ENCODE data around the gene RHBDD1.

The RHBDD1 gene

DNA sequence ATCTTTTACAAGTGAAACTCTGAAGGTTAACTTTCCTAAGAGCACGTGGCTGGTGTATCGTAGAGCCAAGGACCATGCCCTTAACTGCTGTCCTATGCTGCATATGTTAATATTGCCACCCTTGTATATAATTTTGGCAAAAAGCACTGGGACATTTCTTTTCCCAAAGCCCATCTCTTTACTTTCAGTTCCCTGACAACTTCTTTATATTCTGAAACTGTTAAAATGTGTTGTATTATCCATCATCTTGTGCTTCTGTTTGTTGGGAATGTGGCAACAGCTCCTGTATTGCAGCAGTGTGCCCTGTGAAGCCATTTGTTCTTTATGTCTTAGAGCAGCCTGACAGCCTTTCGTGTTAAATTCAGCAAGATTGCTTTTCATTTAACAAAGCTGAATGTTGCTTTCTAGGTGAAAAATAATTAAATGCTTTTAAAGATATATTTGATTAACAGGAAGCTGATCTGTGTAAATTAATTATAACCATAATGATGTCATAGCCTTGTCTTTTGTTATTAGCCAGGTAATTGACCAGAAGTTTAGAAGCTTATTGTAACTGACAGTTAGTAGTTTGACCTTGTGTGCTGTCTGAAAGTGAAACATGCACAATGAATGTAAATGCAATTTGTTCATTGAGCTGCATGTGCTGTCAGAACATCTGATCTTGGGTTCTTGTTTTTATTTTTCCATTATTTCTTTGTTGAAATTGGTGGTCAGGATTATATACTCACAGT lies 9.7 kb downstream of the RHBDD1 start:
- DNase-seq (ENCODE audit: low spot score) = no peak

DNA sequence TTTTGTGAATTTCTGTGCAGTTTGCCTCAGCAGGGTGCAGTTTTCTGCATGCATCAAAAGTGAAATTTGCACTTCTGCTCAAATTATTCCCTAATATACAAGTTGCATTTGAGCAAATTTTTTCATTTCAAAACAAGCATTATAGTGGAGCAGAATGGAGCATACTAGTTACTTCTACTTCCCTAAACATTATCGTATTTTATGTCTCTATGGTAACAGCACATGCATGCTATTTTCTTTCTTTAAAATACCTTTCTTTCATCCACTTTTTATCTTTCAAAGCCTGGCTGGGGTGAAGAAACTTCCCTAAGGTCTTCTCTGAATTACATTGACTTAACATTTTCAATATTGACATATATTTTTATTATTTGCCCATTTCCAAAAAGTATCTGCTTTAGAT lies 11.2 kb downstream of the RHBDD1 start:
- no peak for DNase-seq (ENCODE audit: low spot score)

DNA sequence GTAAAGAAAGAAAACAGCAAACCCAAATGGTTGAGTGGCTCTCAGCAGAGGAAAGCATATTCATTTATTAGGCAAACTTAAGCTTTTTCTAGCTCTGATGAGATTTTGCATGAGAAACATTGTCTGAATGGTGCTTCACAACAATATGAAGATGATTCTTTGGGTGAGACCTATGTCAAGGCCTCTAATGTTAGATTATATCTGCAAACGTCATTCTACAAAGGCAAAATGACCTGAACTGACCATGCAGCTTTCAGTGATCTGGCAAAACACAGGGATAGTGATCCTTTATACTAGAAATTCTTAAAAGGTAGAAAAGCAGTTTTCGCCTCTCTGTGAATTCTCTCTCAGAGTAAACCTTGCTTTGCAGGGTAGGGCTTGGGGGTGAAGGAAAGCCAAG lies 11.7 kb downstream of the RHBDD1 start:
- DNase-seq (ENCODE audit: low spot score) = no peak

- DNase-seq (ENCODE audit: low spot score) = no peak
Measured at GRCh38 chr2:226849349-226849748, 13.5 kb downstream of the RHBDD1 start.

DNA sequence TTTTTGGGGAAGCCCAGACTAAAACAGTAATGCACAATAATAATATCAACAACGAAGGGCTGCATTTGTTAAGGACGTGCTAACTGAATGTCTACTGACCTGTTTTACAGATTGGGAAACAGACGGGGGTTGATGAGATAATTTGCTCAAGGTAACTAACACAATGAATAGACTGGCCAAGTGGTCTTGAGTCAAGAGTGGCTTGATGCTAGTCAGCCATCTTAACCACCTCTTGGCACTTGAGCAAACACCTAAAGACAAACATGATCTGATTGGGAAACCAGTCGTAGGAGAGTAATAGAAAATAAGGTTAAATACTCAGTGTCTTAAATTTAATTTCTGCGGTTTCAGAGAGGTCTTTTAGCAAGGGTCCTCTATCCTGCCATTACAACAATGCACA lies 14.2 kb downstream of the RHBDD1 start:
- no peak for DNase-seq (ENCODE audit: low spot score)

GRCh38 chr2:226855787-226856186 lies 19.9 kb downstream of the RHBDD1 start:
- DNase-seq (ENCODE audit: low spot score) = no peak

DNA sequence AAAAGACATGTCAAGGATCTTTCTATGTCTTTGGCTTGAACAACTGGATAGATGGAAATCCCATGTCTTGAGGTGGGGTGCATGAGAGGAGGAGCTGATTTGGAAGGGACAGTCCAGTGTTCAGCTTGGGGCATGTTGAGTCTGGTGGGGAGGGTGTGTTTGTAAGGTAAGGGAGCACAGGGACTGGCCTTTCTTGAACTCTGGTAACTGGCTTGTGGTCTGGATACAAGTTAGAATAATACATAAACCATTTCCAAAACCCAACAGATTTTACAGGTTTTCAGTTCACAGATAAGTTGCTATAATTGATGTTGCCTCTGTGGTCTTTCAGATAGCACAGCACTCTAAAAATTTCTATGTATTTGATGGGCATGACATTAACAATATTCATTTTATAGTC lies 24.2 kb downstream of the RHBDD1 start:
- no peak for DNase-seq (ENCODE audit: low spot score)

DNA sequence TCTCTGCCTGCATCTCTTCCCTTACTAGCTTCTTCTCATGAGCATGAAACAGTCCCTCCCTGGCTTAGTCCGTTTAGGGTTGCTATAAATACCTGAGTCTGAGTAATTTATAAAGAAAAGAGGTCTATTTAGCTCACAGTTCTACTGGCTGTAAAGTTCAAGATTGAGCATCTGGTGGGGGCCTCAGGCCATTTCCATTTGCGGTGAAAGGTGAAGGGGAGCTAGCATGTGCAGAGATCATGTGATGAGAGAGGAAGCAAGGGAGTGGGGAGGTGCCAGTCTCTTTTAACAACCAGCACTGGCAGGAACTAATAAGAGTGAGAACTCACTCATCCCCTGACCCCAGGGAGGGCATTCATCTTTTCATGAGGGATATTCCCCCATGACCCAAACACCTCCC lies 26.8 kb downstream of the RHBDD1 start:
- no peak for DNase-seq (ENCODE audit: low spot score)

DNA sequence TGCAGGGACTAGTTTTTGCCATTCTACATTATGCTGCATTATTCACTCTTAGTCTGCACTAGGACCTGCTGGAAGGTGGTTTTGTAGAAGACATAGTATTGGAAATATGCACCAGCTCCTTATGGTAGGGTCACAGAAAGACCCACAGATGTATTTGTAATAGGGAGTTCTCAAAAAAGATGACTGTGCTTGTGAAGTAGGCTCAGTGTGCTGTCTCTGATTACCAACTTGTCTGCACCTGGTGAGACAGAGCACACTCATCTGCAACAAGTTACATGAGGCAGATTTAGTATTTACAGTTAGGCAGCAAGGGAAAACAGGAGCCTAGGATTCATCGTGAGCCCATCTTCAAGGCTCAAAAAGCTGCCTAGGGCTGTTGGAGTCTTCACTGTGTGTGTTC lies 29.4 kb downstream of the RHBDD1 start:
- DNase-seq (ENCODE audit: low spot score) = no peak

DNA sequence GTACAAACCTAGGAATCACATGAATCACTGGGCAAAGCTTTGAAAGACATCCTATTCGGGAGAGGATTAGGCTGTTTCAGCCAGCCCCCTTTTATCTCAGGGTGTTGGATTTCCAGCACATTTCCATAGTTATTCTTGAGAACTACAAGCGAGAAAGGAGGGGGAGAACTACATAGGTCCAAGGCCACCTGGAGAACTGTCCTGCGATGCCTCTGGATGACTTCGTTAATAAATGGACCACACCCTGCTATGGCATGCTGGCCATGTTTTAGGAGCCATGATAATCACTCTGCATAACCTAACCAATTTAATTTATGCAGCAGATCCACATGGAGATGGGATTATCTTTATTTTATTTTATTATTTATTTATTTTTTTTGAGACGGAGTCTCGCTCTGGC lies 29.9 kb downstream of the RHBDD1 start:
- DNase-seq (ENCODE audit: low spot score) = no peak

DNA sequence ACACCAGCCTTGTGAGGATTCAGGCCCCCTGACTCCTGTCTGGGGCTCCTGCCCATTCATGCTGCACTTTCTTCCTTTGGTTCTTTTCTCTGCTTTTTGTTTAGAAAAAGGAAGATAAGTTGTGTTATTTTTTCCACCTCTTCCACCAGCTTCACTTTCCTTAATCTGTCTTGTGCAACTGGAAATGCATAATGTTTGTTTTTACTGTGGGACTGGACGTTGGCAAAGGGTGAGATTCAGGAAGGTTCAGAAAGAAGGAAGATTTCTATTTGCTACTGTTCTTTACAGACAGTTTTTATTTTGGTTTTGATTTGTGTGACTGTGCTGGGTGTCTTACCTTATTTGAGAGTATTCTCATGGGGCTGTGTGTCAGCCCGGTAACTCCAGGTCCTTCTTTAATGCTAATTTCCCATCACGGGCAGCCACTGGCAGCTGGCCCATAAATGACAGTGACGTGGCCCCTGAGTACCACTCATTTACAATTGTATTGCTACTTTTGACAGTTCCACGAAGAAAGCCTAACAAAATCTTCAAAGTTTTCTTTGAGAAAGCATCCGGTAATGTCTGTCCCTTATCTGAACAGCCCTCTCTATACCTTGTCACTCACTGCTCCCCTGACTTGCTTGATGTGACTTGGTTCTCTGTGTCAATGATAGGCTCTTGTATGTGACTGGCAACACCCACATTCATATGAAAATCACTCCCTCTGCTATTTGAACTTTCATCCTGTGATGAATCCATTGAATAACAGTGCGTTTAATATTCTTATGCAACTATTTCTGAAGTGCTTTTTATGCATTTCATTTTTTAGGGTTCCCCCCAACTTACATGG lies 32.7 kb downstream of the RHBDD1 start:
- DNase-seq (ENCODE audit: low spot score) = peak; percentile 19

- peak; percentile 64 for DNase-seq (ENCODE audit: low spot score)
Measured at GRCh38 chr2:226869371-226869770, 33.5 kb downstream of the RHBDD1 start.

DNA sequence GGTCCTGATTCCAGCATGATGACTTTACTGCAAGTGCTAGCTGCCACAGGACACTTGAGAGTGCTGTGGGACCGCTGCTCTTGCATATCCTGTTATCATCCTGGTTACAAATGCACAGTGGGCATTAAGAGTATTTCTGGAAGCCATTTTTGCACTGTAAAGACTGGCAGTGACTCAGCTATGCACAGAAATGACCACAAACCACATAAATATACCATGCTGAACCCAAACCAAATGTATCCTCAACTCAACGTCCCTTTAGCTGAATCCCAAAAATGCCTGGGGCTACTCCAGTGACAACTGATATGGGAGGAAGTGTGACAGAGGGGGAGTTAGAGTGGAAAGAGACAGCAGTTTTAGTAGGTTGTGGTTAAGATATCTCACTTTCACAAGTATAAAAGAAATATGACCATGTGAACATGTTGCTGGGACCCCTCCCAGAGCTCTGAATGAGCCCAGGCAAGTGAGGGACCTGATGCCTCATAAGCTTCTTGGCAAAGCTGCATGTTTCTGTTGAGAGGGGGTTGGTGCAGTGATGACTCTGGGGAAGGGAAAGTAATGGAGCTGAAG lies 37.3 kb downstream of the RHBDD1 start:
- no peak for DNase-seq (ENCODE audit: low spot score)

DNA sequence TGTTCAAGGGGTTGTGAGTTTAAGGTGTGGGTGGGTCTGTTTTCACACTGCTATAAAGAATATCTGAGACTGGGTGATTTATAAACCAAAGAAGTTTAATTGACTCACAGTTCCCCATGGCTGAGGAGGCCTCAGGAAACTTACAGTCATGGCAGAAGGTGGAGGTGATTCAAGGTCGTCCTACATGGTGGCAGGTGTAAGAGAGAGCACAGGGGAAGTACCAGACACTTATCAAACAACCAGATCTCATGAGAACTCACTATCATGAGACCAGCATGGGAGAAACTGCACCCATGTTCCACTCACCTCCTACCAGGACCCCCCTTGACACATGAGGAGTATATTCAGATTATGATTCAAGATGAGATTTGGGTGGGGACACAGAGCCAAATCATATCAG lies 38.0 kb downstream of the RHBDD1 start:
- DNase-seq (ENCODE audit: low spot score) = no peak

GRCh38 chr2:226874749-226875148 lies 38.9 kb downstream of the RHBDD1 start:
- peak; percentile 70 for DNase-seq (ENCODE audit: low spot score)

- DNase-seq (ENCODE audit: low spot score) = peak; percentile 36
Measured at GRCh38 chr2:226875438-226876225, 39.8 kb downstream of the RHBDD1 start.

DNA sequence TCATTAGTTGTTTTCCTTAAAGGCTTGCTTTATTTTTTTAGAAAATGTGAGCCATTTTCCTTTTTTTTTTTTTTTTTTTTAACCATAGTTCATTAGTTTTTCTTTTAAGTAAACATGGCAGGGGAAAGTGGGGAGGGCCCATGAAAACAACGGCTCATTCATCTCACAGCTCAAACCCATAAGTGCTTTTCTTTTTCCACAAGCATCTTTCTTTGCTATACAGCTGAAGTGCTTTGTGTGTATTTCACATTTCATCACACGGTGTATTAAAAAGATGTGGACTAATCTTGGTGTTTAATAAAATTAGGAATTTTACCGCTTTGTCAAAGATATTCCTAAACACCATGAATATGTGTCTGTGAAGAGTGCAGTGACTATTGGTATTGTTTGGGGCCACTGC lies 41.6 kb downstream of the RHBDD1 start:
- DNase-seq (ENCODE audit: low spot score) = peak; percentile 75

GRCh38 chr2:226881287-226881686 lies 45.4 kb downstream of the RHBDD1 start:
- DNase-seq (ENCODE audit: low spot score) = no peak

GRCh38 chr2:226882606-226883005 lies 46.8 kb downstream of the RHBDD1 start:
- no peak for DNase-seq (ENCODE audit: low spot score)

DNA sequence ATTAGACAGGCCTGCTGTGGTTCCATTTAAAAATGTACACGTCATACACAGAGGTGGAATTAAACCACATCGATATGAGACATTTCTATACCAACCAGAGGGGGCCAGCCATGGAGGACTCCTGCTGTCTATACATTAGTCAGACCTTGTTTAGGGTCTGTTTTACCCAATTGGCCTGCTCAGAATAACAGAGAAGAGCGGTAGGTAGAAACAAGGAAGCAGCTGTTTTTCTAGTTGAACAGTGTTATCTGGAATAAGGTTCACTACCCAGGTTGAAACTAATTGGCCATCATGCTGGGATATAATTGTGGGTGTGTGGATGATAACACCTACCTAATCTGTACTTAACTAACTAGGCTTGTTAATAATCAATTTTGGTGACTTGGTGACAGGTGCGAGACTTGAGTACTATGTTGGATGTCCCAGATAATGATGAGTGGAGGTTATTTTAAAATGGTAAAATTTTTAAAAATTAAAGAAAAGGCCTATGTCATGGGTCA lies 47.5 kb downstream of the RHBDD1 start:
- no peak for DNase-seq (ENCODE audit: low spot score)

- no peak for DNase-seq (ENCODE audit: low spot score)
Measured at GRCh38 chr2:226884166-226884565, 48.3 kb downstream of the RHBDD1 start.

DNA sequence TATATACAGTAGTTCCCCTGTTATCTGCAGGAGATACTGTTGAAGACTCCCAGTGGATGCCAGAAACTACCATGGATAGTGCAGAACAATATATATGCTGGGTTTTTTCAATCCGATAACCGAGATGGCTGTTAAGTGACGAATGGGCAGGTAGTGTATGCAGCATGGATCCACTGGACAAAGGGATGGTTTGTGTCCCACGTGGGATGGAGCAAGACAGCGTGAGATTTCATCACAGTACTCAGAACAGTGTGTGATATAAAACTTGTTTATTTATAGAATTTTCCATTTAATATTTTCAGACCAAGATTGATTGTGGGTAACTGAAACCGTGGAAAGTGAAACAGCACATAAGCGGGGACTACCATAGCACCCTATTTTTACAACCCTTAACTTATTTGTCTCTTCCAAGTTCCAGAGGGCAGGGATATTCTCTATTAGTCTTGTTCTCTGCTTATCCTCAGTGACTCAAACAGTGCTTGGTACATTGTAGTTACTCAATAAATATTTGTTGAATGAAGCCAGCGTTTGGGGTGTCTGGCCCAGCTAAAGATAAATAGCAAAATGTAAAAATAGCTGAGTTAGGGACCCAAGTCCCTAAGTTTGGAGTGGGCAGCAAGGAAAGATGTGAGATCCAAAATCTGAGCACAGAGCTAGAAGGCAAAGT lies 50.0 kb downstream of the RHBDD1 start:
- DNase-seq (ENCODE audit: low spot score) = no peak

All from pons (tissue), 1 donor.